ENCODE data around the gene SAE1.

- TF ChIP-seq EZH2 (IDR thresholded peaks at IDR 0.05; ENCODE audit: borderline replicate concordance, low read length): no peak
- no peak for TF ChIP-seq CTCF (conservative IDR thresholded peaks at IDR 0.05 in 1 of 2, IDR thresholded peaks at IDR 0.05 in 1 of 2; ENCODE audit: extremely low read depth in 1 of 2, insufficient read depth in 1 of 2, low read depth in 1 of 2, low read length in 2 of 2)
Measured at GRCh38 chr19:47221890-47222289, 91.3 kb downstream of the SAE1 start.

Data from mammary epithelial cell (primary cell).